HG03457 (cell line): ENCODE data around the gene ATAD5.

Experiments
- ATAC-seq: cut with Tn5 transposase; IDR thresholded peaks from one replicate; pipeline ENCODE4 v1.9.1; 2021; ENCODE audit warnings: moderate number of reproducible peaks; ENCODE audit not compliant: unreplicated experiment

Gene ATAD5

GRCh38 chr17:30939051-30939689, 107.4 kb downstream of the ATAD5 start:
- no peak for ATAC-seq

DNA sequence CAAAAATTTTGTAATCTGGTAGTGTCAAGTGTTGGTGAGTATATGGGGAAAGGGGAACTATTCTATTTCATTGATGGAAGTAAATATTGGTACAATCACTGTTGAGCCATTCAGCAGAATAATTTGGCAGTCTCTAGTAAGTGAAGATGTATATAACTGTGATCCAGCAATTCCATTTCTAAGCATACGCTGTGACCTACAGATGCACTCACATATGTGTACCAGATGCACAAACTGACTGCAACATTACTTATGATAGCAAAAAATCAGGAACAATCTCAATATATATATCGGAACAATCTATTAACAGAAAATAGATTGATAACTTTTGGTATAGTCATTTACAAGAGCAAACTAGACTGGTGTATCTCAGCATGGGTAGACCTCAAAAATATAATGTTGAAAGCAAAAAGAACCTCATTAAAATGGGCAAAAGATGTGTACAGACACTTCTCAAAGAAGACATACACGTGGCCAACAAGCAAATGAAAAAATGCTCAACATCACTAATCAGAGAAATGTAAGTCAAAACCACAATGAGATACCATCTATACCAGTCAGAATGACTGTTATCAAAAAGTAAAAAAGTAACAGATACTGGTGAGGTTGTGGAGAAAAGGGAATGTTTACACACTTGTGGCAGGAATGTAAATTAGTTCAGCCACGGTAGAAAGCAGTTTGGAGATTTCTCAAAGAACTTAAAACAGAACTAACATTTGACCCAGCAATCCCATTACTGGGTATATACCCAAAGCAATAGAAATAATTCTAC, 110.7 kb downstream of the ATAD5 start:
- no peak for ATAC-seq
